ENCODE results near the gene CADM1.

Gene CADM1

DNA sequence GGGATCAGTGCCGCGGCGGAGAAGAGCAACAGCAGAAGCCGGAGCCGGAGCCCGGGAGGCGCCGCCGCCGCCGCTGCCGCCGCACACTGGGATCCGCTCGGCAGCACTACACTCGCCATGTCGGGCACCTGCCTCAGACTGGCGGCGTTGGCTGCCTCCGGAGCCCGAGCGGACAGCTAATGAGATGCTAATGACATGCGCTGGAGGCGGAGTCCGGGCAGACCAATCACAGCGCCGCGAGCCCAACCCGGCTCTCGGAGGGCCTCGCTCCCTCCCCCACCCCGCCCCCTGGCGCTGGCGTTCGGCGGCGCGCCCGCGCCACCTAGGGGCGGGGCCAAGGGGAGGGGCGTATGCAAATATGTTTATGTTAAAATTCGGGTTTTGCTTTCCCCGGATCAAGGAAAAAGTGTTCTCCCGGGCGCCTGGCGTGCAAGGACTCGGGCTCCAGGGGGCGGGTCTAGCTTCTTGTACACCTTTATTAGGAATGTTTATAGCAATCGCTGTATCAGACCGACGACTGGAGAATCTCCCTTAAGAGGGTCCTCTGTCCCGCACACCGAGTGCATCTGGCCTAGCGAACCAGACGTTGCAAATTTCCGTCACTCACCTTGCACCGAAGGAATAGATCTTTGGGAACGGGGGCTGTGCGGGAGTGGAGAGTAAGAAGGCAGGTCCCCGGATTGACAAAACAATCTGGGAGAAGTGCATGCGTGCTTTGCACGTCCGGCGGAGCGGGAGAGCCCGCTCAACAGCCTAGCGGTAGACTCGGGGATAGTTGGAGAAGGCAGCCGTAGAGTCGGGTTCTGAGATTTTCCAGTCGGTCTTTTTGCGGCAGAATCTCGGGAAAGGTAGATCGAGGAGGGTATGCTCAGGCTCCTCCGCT lies at the start of gene CADM1:
CADM1 (minus strand) TSS at position 140 of the 883 bp plus-strand sequence.
- no peak for FAIRE-seq

DNA sequence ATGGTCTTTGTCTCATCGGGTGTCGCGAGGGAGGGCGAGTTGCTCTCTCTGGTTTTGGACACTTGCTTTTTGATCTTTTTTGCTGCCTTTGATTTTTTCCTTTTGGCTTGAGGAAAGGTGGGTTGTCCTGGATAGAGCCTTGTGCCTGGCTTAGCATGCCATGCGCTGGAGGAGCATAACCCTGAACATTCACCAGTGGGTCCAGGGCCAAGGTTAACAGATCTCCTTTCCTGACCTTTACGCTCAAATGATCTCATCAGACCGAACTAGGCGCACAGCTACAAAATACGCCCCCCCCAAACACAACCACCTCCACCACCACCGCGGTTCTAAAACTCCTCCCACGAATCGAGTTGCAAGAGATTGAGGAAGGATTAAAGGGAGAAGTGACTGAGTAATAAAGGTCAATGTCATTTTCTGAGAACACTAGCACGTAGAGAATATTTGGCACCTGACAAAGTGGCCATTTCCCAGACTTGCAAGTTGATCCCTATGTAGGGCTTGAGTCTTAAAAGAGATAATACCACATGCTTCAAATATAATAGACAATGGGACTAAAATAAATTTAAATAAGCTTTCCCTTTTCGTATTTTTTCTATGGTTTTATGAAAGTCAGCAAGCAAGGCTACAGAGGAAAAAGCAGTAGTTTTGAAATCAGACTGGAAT lies 48.7 kb upstream of the CADM1 start:
- no peak for FAIRE-seq

DNA sequence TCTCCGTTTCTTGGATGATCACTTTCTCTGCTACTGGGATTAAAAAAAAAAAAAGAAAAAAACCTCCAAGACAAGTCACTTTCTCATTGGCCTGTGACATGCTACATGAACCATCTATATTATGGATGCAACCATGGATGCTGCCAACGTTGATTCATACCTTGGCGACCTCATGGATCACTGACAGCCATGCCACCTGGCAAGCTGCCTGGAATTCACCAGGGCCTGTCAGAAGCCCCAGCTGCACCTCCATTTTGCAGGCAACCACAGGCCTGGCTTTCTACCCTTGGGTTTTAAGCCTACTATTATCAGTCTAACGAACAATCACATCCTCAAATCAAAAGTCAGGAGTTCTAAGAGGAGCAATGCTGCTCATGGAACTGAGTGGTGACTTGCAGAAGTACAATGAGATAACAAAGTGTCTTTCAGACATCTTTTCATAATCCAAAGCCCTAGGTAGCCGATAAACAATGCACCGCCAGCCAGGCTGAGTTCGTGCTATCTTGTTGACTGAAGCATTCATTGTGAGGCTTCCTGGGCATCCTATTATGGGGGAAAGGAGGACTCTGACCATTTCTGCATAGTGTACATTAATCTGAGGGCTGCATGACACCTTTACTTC lies 48.0 kb upstream of the CADM1 start:
- no peak for FAIRE-seq

DNA sequence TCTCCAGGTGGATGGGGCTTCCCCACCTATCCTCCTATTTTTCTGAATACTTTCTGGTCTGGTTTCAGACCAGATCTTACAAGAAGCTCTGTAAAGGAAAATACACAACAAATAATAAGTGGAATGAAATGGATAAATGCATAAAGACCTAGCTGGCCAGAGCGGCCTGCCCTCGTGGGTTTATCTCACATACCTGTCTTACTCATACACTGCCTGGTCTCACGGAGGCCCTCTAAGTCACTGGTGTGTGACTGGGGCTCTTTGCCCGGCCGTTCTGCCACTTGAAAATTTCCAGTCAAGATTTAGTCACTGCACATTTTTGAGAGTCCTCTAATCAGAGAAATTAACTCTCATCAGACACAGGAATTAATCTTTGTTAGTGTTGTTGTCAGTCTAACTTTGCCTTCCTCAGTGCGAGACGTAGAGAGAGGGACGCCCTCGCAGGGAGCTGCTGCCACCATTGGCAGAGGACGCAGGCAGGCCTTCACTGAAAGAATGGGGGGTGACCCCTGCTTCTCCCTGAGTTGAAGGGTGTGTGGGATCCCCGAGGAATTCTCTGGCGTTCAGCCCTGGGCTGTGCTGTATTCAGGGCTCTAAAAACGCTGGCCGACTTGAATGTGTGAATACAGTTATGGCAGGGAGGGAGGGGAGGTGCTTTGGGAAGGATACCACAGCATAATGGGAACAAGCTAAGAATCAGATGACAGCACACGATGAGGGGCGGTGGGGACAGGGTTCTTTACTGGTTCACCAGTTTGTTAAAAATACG lies 46.3 kb upstream of the CADM1 start:
- no peak for FAIRE-seq

DNA sequence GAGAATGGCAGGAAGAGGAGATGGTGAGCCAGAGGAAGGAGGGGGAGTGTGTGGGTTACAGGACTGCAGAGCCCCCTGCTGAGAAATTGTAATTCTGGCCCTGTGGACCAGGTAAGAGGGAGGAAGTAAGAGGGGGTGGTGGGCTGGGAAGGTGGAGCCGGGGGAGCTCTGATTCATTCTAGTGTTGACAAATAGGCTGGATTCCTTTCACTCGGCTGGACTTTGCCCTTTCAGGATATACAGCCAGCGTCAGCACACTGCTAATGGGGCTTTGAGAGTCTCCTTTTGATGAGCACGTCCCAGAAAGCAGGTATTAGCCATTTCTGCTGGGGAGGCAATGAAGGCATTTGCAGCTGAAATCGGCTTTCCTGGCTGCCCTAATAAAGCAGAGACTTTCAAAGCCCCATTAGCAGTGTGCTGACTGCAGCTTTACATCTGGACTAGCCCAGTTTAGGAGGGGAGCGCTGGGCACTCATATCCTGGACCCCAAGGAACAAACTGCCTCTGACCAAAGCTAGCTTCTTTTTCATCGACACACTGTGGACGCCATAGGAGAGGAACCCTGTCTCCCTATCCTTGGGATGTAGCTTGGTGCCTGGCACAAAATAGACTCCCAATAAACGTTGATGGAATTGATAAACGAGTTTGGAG lies 44.8 kb upstream of the CADM1 start:
- no peak for FAIRE-seq

DNA sequence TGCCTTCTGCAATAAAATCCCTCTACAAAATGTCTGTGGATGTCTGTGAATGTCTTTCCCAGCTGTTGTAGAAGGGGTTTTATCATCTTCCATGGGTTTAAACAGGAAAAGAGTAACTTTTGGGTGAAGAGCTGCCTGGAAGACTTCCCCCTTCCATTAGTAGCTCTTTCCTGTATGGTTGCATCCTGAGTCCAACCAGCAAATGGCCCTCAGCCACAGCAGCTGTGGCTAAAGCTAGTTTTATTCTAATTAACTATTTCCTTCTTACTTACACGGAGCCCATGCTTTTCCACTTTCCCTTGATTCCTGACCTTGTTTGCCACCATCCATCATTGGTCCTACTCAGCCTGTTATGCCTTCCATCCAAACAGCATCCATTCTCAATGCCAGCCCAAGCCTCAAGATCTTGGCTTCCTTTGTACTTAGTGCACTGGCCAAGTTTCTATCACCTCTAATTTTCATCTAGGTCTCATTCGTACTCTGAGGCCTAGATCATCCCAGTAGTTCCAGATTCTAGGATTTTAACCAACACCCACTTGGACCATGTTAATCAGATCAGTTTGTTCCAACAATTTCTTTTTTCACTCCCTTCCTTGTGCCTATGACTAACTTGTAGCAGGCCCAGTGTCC lies 41.5 kb upstream of the CADM1 start:
- FAIRE-seq: no peak

DNA sequence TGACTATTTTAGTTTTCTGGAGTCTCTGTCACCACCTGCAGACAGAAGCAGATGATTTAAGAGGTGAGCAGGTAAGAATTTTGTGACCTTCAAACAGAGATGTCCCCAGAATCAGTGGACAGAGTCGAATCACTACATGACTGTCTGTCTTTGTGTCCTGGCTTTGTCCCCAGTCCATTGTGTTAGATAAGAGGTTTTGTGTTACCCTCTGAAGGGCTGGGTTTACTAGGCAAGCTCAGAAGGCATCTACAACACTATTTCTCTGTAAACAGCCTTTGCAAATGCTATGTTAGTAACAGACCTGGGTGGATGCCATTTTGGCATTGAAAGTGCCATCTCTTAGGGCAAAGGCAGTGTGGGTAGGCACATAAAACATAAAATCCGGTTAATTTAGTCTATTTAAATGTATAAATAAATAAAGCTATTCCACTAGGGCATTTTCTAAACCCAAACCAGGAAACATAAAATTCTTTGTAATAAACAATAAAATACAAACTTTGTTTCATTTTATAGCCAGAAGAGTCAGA lies 40.3 kb upstream of the CADM1 start:
- no peak for FAIRE-seq

DNA sequence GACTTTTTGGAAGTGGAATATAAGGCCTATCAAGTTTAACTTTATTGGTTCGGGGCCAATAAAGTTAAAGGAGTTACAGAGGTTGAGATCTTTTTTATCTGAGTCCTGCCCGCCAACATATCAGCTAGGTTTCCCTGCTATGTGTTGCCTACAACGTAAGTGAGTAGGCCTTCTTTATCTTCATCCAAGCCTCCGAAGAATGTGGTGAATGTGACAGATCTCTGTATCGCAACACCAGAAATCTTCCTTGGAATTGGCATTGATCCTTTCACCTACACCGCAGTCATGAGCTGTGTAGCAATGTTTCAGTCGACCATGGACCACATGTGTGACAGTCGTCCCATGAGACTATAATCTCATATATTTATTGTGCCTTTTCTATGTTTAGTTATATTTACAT lies 37.3 kb upstream of the CADM1 start:
- no peak for FAIRE-seq

DNA sequence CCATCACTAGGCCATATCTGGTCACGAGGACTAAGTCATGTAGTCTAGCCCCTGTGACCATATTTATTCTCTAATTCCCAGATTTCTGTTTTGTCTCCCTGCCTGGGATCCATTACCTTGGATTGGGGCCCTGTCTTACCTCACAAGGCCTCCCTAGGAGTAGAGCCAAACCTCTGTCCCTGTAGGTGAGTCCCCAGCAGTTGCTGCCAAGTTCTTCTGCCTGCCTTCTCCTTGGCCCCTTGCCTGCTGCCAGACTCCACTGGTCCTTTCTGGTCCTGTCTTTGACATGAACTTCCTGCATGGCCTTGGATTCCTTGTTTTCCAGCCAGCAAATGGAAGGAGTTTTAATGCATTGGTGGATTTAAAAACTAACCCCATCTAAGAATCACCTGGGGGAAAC lies 35.6 kb upstream of the CADM1 start:
- no peak for FAIRE-seq

DNA sequence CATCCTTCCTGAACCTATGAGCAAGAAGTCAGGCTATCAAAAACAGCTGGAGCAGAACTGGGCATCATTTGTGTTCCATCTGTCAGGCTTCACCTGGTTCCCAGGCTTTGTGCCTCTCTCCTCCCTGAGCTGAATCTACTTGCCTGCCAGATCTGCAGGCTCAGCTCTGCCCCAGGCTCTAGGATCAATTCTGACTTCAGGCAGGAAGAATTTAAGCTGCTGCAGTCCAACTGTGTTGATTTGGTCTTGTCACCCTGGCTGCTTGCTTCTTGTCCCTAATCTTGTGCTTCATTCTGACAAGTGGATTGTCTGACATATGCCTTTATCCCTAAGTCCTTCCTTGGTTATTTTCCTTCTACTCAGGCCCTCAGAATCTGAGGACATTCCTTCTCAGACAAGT lies 31.6 kb upstream of the CADM1 start:
- no peak for FAIRE-seq

DNA sequence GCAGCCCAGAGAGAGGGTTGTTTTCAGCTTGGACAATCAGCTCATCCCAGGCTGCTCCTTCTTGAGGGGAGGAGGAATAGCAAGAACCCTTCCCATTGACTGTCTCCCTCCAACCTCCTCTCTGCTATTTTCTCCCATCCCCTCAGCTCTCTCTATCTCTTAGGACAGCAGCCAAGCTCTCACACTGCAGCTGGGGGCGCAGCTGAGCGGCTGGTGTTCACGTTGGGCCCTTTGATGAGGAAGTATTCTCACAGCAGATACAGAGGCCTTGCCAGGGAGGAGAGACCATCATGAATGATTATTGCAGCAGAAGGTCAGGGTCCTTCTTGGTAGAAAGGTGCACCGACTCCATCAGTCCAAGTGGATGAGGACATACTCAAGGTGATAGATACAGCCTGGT lies 26.5 kb upstream of the CADM1 start:
- no peak for FAIRE-seq

DNA sequence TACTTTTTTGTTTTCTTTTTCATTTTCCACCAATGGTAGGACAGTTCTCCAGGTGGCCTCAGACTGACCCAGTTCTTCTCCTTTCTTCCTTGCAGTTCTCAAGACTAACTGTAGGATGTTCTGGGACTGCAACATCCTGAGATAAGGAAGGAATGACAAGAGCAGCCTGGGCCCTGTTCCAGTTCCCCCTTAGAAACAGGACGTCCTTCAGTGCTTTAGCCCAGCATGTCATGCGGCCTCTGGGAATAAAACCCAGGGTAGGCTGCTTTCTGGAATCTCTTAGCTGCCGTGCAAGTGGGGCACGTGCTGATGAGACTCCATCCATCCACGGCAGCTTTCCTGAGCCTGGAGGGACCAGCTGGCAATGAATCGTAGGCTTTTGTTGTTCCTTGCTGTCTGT lies 24.0 kb upstream of the CADM1 start:
- no peak for FAIRE-seq

DNA sequence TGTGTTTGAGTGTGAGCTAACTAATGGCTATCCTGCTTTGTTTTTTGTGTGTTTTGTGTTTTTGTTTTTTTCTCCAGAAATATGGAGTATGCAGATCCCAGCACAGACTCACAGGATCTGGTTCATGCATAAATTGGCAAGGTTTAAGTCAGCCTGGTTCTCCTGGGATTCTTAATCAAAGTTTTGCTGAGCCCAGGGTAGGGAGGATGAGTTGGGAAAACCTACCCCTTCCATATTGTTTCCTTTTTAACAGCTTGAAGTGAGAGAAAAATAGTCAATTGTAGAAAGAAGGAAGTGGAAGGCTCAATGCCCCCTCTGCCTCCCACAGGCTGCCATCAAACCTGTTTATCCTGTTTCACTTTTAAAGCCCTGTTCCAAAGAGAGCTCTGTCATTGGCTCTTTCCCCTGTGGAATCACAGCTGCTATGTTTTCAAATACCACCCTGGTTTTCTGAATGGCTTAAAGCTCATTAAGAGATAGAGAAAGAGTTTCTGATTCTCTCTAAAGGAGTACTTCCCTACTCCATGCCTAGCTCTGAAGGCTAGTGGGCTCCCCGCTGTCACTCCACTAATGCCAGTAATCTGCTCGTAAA lies 23.4 kb upstream of the CADM1 start:
- no peak for FAIRE-seq

DNA sequence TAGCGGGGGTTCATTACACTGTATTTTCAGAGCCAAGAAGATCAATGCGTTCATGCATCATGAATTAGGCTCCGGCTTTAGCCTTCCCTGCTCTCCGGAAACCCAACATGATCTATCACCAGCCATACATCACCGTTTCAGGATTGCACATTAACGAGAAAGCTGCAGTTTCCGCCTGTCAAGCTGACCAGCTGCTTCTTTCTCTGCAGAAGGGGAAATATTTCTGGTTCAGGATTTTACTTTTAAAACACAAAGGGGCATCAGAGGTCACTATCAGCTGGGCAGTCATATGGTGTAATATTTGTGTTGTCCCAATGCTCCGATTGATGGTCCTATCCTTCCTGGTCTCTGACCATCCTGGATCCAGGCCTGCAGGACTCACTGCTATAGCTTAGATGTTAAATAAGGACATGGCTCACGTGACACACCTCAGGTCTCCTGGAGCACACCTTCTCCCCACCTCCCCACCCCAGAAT lies 21.4 kb upstream of the CADM1 start:
- no peak for FAIRE-seq

DNA sequence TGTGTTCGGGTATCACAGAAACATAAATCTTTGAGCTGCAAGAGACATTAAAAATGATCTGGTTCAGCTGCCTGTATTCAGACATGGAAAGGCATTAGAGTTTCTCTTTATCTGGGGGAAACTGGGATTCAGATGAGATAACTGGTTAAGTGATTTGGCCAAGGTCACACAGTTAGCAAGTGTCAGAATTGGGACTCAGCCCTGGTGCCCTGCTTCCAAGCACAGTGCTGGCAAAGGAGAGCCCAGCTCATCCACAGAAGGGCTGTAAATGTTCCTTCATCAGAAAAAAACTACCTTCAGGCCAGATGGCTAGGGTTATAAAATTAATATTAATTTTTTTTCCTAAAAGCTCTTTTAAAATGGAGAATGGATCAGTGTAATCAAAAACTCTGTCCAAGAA lies 20.4 kb upstream of the CADM1 start:
- no peak for FAIRE-seq

DNA sequence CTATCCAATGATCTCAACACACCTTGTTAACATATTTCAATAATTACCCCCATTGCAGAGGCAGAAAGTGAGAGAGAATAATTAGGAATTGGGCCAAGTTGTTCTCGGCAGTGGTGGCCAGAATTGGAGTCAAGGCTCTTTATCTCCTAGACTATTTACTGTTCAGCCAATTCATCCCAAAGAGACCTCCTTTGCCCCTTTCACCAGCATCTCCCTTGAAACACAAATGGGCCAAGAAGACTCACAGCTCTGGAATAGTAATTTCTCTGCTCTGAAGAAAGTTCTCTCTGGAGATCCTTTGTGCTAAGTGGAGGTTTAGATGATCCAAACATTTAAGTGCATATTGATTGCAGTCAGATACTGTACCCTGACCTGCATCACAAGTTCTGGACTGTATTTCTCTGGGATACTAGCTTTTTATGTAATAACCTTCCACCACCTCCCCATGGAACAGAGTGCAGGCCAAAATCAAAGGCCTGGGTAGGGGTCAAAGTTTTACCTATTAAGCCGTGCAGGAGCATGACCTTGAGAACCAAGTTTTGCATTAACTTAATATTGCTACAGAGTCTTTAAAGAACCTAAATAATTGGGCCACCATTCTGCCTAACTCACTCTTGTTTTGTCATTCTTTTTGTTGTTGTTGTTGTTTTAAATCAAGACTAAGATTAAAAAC lies 19.6 kb upstream of the CADM1 start:
- no peak for FAIRE-seq

DNA sequence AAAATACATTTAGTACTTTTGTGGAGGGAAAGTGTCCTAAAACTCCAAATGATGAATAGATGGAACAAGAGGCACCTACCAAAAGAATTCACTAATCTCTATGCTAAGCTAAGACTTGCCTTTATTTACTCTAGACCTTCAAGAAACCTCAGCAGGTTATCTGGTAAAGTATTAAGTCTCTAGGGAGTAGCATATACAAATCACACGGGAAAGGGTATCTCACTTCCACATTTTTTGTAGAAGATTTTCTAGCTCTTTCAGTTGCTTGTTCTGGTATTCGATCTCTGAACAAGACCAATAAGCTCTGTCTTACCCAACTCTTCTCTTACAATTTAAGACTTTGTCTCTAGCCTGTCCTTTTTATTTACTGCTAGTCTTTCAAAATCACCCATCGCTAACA lies 18.1 kb upstream of the CADM1 start:
- FAIRE-seq: no peak

DNA sequence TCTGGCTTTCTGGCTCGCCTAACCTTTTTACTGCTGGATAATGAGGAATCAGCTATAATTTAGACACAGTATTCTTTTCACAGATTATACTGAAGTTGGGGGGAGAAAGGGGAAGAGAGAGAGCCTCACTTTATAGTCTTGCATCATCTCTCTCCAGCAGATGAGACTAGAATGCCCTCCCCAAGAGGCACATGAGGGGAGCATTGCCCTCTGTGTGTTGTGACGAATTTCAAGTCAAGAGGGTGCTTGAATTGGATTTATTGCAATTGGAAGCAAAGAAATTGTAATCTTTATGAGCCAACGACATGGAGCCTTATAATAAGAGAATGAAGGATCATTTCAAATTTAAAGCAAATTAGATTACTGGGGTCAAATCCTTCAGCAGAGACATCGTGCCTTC lies 17.6 kb upstream of the CADM1 start:
- no peak for FAIRE-seq

DNA sequence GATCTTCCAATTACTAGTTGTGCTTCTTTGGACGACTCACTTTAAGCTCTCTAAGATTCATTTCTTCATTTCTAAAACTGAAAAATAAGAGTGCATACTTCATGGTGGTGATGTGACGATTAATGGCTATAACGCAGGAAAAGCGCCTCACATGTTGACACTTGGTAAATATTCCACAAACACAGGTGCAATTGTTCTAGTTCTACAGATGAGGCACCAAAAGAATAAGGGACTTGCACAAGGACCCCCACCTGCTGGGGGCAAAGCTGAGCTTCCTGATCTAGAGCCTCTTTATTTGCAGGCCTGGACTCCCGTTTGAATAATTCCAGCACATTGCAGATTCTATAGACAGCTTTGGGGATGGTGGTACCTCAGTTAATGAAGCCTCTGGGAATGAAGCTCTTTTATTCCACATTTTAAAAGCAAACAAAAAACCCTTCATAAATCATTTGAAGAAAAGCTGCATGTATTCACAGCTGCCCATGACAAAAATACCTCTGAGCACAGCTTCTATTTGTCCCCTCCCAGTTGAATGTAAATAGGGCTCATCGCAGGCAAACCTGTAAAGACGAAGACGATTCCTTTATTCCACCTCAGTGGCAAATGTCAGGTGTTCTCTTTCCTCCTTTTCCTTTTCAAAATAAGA lies 14.9 kb upstream of the CADM1 start:
- no peak for FAIRE-seq

Data from colon (tissue), 2 donors.